Esophagus squamous epithelium (tissue), 4 donors: Measurements from ENCODE around the gene CHORDC1.

Experiments
- CTCF ChIP-seq, 6 experiments: fragments of 450-650 bp in 4 of 6; fragments of 200-600 bp in 2 of 6; sonication (generic) in 2 of 6; IDR thresholded peaks; one replicate each; pipeline ENCODE4 v1.5.1; 2016 to 2019; ENCODE audit warnings: antibody characterized with exemption in 6 of 6, mild to moderate bottlenecking in 4 of 6, moderate library complexity in 4 of 6
- POLR2A ChIP-seq, 4 donors: fragments of 450-650 bp; IDR thresholded peaks; one replicate each; pipeline ENCODE4 v1.6.1; 2017; ENCODE audit warnings: antibody characterized with exemption in 4 of 4, mild to moderate bottlenecking in 4 of 4, moderate library complexity in 3 of 4

GRCh38 chr11:90208857-90209256 lies 14.0 kb downstream of the CHORDC1 start:
- no peak for TF ChIP-seq CTCF (IDR thresholded peaks at IDR 0.05)
- TF ChIP-seq POLR2A (IDR thresholded peaks at IDR 0.05), result no peak
